ENCODE data around the gene MEF2C. TPM values are rescaled to one million over a fixed set of nuclear protein-coding genes. Genes with fewer than 3 reads are reported as not detected.

MEF2C gene
- total RNA-seq, 1 experiment from 2014 or later: 0.24 TPM

DNA sequence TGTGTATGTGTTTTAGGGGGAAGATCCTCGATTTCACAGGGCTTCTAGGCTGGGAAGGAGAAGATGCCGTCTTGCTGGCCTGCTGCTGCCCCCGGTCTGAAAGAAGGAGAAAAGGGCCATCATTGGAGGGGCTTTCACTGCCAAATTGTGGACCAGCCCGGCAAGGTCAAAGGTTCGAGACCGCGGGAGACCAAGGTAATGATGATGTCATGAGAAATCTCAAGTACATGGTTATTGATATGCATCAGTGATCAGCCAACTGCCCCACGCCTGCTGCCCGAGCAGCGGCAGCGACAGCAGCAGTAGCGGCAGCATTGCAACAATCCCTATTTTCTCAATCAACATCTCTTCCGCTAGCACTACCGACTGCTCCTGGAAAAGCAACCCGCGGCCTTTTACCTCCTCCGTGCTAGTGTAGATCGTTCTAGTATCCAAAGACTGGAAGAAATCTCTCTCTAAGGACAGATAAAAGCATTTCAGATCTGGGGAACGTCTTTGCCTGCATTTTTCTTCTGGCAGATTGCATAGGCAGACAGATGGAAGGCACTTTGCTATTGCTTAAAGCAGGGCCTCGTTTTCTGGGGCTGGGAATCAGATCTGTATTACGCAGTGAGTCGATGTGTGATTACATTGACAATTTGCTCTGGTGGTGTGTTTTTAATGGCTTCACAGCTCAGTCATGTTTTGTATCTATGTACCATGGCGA, 215.3 kb downstream of the MEF2C start:
- in situ Hi-C loops (cut with HindIII; ENCODE audit: low pct_unique_long_range_greater_than_20kb, low sequenced_read_pairs): no loop called here
- DNase-seq (ENCODE audit: low read depth): no peak
